M059J (cell line): ENCODE results near the gene HMGN4. TPM values are rescaled to one million over a fixed set of nuclear protein-coding genes. Genes with fewer than 3 reads are reported as not detected.

Source experiments
- DNase-seq: peaks from one replicate; pipeline ENCODE4 v3.0.0-alpha.2; 2012; ENCODE audit warnings: low read depth
- total RNA-seq: library from RNA; depleted of rRNA; stranded (reverse); fragments of >200 nt; shearing (Covaris generic); gene quantifications from 2 replicates; pipeline ENCODE4 v1.2.3, GENCODE V29; 2014; rRNA removed

The HMGN4 gene
- total RNA-seq, result 144 and 161 TPM in 2 replicates

DNA sequence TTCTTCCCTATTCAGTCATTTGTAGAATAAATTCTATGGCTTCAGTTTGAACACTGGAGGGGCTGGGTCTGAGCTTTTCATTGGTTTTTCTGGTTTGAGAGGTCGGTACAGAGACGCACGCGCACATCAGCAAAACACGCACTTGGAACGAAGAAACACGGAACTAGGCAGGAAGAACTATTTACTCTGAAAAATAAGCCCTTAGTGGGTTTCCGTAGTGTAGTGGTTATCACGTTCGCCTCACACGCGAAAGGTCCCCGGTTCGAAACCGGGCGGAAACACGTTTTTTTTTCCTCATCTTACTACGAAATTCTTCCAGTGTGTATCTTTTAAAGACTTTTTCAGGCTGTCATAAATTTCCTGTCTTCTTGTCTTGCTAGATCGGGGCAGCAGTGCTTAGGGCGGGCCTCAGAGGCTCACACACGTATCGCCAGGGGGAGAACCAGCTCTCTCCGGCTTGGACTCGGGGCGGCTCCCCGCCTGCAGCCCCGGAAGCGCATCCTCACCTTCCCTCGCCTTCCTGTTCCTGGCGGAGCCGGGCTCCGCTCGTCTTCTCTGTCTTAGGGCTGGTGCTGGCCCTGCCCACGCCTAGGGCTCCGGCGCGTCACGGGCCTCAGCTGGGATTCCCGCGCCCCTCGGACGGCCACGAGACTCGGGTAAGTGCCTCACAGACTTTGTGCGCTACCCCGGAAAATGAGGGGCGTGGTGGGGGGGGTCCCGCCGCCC, at the start of gene HMGN4:
TSS of gene HMGN4 (plus strand) at position 521 of the 726 bp plus-strand sequence. CDS start 6,841 bp downstream, outside the sequence.
- DNase-seq, result peak; percentile 95

DNA sequence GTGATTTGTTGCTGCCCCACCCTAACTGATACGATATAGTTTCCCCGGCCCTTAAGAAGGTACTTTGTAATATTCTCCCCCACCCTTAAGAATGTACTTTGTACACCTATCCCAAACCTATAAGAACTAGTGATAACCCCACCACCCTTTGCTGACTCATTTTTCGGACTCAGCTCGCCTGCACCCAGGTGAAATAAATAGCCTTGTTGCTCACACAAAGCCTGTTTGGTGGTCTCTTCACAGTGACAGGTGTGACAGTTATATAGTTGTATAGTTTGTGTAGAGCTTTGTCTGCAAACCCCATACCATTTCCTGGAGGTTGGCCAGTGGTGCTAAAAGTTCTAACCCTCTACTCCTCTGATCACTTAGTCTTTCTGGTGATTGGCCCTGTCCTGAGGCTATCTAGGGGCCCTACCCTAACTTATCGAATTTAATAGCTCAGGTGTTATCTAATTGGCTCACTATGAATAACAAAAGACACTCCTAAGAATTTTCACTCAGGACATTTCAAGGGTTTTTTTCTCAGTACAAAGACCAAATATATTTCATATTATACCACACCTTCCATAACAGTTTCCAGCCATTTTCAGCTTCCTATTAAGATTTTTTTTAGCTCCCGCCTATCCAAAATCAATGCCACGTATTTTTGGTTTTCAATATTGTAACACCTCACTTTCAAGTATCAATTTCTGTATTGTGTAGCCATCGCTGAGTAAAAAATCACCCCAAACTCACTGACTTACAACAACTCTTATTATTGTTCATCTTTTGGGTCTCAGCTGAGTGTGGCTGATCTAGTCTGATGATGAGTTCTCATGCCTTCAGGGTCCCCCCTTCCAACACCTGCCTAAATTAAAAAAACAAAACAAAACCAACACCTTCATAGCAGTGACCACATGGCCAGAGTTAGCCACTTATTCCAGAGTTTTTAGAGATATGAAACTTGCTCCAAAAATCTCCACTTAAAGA, 47.9 kb upstream of the HMGN4 start:
- DNase-seq, result no peak

DNA sequence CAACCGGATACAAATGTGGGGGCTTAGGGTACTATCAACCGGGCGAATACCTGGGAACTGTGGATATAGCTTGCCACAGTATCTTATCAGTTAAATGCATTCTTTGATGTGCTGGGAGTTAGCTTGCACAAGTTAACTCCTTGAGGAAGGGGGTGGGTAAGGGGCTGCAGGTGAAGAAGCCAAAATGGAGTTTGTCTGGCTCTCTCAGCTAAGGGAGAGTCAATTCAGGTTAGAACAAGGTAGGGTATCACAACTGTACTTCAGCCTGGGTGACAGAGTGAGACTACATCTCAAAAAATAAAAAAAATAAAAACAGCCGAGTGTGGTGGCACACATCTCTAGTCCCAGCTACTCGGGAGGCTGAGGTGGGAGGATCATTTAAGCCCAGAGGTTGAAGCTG, 46.6 kb upstream of the HMGN4 start:
- no peak for DNase-seq

GRCh38 chr6:26493258-26493657, 44.9 kb upstream of the HMGN4 start:
- DNase-seq, result peak; percentile 45

DNA sequence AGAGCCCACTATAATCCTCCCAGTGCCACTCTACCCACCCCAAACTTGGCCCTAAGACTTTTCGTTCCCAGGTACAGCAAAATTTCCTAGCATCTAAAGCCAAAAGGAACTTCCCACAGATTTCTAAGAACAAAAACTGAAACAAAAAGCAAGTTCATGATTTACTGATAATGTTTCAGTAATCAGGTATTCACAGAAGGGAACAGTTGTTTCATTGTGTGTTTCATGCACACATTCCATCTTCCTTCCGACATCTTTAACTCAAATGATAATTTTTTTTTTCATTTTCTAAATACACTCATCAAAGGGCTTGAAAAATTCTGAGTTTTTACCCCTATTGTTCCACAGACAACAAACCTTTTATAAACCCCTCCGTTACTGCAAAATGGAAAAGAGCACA, 44.0 kb upstream of the HMGN4 start:
- no peak for DNase-seq

DNA sequence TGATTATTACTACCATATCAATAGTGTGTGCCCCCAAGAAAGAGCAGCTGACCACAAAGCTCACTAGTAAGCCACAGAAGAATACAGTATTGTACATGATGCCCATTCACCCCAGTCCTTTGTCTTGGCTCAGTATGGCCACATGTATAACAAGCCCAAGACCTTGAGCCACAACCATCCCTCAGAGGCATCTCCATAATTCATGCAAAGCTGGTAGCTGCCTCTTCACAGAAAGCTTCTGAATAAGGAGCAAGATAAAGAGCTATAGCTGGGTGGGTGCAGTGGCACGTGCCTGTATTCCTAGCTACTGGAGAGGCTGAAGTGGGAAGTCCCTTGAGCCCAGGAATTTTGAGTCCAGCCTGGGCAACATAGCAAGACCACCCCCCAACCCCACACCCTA, 42.9 kb upstream of the HMGN4 start:
- DNase-seq, result no peak

- DNase-seq, result no peak
These were observed 40.6 kb upstream of the HMGN4 start for GRCh38 chr6:26497610-26498009.

GRCh38 chr6:26500102-26500501, 38.1 kb upstream of the HMGN4 start, which contains the start of gene BTN1A1:
BTN1A1 (plus strand) TSS chr6:26500303; CDS start chr6:26501287, 984 bp downstream.
- peak; percentile 41 for DNase-seq

- peak; percentile 43 for DNase-seq
These were observed 36.6 kb upstream of the HMGN4 start for GRCh38 chr6:26501482-26501986.

DNA sequence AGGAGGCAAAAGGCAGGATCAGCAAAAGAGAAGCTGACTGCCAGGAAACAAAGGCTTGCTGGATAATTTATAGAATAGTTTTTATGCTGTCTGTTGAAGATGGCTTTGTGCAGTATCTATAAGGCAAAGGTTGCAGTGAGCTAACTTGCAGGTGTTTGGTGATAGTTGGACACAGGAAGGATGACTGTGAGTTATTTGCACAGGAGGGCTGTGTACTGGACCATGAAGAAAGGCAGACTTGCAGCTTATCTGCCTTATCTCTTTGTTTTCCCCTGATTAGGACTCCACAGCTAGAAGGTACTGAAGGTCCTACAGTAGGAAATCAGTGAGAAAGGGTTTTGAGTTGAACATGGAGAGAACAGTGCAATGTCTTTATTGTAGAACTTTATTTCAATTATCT, 36.0 kb upstream of the HMGN4 start:
- DNase-seq, result no peak

- no peak for DNase-seq
These were observed 35.5 kb upstream of the HMGN4 start for GRCh38 chr6:26502626-26503025.

GRCh38 chr6:26507658-26508057, 30.5 kb upstream of the HMGN4 start:
- DNase-seq, result no peak

DNA sequence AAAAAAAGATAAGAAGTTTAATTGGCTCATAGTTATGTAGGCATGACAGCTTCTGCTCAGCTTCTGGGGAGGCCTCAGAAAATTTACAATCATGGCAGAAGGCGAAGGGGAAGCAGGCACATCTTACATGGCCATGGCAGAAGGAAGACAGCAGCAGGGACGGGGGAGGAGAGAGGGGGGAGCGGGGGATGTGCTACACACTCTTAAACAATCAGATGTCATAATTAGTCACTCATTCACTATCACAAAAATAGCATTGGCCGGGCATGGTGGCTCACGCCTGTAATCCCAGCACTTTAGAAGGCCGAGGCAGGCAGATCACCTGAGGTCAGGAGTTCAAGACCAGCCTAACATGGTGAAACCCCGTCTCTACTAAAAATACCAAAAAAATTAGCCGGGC, 27.1 kb upstream of the HMGN4 start:
- peak; percentile 43 for DNase-seq

DNA sequence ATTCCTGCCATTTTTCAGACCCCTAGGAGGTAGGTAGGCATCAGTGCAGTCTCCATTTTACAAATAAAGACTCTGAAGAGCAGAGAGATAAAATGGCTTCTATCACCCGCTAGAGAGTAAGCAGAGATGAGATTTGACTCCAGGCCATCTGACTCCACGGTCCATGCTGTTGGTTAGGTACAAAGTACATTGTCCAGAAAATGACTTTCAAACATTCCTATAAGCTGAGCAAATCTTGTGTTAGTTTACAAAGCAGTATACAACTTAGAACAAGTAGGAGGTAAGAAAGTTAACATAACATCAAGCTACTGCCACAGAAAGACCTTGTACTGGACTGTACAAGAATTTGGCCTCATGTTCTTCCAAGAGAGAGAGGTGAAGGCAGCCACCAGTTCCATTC, 23.2 kb upstream of the HMGN4 start:
- peak; percentile 12 for DNase-seq

DNA sequence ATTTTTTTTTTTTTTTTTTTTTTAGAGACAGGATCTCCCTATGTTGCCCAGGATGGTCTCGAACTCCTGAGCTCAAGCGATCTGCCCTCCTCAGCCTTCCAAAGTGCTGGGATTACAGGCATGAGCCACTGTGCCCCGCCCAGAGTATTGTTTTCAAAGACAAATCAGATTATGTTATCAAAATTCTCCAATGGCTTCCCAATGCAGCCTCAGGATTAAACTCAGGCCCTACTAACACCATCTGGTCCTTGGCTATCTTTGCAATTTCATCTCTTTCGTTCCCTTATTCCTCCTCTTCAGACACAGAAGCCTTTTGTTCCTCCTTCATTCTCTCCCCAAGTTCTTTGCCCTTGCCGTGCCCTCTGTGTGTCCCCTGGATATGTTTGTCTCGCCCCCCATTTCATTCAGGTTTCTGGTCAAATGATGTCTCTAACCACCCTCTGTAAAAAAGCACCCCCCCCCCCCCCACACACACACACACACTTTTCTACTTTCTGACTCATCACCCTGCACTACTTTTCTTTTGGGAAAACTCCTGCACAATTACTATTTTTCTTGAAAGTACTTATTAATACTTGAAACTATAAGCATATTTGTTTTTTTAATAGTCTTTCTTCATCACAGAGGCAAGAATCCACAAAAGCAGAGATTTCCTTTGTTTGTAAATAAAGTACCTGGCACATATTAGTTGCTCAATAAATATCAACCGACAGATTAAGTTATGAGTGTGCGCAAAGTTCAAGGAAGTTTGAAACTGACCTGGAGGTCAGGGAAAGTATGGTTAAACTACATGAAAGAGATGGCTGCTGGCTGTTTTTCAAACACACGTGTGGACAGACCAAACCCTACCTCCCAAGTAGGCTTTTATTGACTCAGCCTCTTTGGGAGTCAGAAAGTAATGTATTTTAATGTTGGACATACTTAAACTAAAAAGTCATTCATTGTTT, 21.4 kb upstream of the HMGN4 start:
- no peak for DNase-seq

GRCh38 chr6:26519359-26519758, 18.8 kb upstream of the HMGN4 start:
- DNase-seq, result no peak

- DNase-seq, result no peak
These were observed 17.8 kb upstream of the HMGN4 start for GRCh38 chr6:26520237-26520849.

GRCh38 chr6:26520850-26521599, 17.1 kb upstream of the HMGN4 start:
- DNase-seq, result peak; percentile 87

DNA sequence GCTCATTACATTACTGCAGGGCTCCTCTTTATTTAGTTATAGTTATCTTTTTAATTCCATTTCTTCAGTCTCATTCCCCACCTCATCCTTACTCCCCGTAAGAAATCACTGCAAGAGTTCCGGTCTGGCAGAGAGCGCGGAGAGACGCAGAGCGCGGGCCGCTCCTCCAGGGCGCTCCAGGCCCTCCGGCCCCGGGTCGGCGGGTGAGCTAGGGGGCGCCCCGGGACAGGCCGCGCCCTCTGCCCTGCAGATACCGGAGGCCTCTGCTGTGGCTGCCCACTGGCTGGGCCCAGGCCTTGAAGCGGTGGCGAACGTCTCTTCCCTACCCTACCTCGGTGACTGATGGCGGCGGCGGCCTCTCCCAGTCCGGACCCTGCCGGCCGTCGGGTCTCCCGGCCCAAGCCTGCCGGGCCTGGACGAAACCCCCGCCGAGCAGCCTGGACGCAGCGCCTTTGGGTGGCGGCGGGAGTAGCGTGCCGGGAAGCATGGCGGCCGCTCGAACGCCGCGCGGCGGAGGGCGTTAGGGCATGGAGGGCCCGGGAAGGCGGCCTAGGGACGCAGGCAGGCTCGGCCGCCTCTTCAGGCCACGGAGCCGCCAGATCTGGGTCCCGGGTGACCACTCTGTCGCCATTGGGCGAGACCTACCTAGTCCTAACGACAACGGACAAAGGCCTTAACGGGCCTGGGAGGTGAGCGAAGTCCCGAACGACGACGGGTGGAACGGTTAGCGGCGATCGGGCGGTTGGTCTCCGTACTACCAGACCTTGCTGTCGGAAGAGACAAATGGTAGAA, 16.4 kb upstream of the HMGN4 start:
- DNase-seq, result peak; percentile 72
